ENCODE data around the gene NDUFB11. TPM values are rescaled to one million over a fixed set of nuclear protein-coding genes. Genes with fewer than 3 reads are reported as not detected.

NDUFB11 gene
- total RNA-seq, 1 donor from 2014 or later, result 34.2 TPM

Other genes starting within 250 kb of the NDUFB11 start
- gene JADE3, start 232.3 kb downstream of the NDUFB11 start, total RNA-seq (ENCODE audit: insufficient read depth, low replicate concordance), result 2.9 TPM
- gene RGN, start 66.3 kb downstream of the NDUFB11 start, total RNA-seq (ENCODE audit: insufficient read depth, low replicate concordance), result 1.4 TPM
- 28.4 TPM for gene RBM10, start 519 bp upstream of the NDUFB11 start, total RNA-seq (ENCODE audit: insufficient read depth, low replicate concordance)
- gene UBA1, start 49.1 kb upstream of the NDUFB11 start, total RNA-seq (ENCODE audit: insufficient read depth, low replicate concordance), result 36.8 TPM
- gene CDK16, start 74.0 kb upstream of the NDUFB11 start, total RNA-seq (ENCODE audit: insufficient read depth, low replicate concordance), result 36.4 TPM
- 33.7 TPM for gene USP11, start 88.3 kb upstream of the NDUFB11 start, total RNA-seq (ENCODE audit: insufficient read depth, low replicate concordance)
- 0.96 TPM for gene ZNF157, start 225.9 kb upstream of the NDUFB11 start, total RNA-seq (ENCODE audit: insufficient read depth, low replicate concordance)